Uterus (tissue), 2 donors: Measurements from ENCODE around the gene F10.

ENCODE experiments used
- CTCF ChIP-seq, 4 experiments: fragments of 200-600 bp in 2 of 4; fragments of 450-650 bp in 2 of 4; sonication (generic) in 2 of 4; IDR thresholded peaks; one replicate each; pipeline ENCODE4 v1.5.1; 2016 to 2019; ENCODE audit warnings: antibody characterized with exemption in 4 of 4, mild to moderate bottlenecking in 2 of 4, moderate library complexity in 1 of 4
- POLR2A ChIP-seq, 2 donors: fragments of 450-650 bp; IDR thresholded peaks; one replicate each; pipeline ENCODE4 v1.6.1; 2016; ENCODE audit warnings: antibody characterized with exemption in 2 of 2, mild to moderate bottlenecking in 1 of 2, moderate library complexity in 1 of 2

GRCh38 chr13:113098162-113098732 is 24.4 kb upstream of the F10 start:
- no peak for TF ChIP-seq CTCF (IDR thresholded peaks at IDR 0.05)
- TF ChIP-seq POLR2A (IDR thresholded peaks at IDR 0.05): no peak
